ENCODE data around the gene CDC42BPB. TPM values are rescaled to one million over a fixed set of nuclear protein-coding genes. Genes with fewer than 3 reads are reported as not detected.

Gene CDC42BPB
- total RNA-seq, 4 donors from 2014 or later: 145 to 255 (median 197) TPM

DNA sequence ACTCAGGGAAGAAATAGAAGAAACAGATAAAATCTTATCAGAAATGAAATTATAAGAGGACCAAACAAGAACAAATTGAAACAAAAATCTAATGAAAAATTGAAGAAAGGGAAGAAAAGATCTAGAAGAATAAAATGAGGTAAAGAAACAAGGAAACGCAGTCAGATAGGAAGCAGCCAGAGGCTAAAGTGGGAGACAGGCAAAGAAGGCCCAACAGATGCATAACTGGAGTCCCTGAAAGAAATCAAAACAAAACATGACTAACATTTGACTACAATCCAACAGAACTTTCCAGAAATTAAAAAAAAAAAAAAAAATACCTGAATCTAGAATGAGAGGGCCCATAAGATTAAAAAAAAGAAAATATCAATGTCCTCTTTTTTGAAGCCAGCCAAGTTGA is 69.3 kb downstream of the CDC42BPB start:
- Histone ChIP-seq H3K36me3 (peaks cover 0 to 86% (median 0%) of the 10 kb centered on the region in 3 donors), H3K4me3 (no peak overlapping the region), H3K27me3 (no peaks in the 10 kb centered on the region), H3K4me1 (no peaks in the 10 kb centered on the region), H3K27ac (no peak overlapping the region), H3K9me3 (peaks cover 0 to 7% (median 0%) of the 10 kb centered on the region in 4 donors)
- no peak for DNase-seq
- no peak for TF ChIP-seq POLR2A (IDR thresholded peaks at IDR 0.05)
- TF ChIP-seq, protein P1, sequence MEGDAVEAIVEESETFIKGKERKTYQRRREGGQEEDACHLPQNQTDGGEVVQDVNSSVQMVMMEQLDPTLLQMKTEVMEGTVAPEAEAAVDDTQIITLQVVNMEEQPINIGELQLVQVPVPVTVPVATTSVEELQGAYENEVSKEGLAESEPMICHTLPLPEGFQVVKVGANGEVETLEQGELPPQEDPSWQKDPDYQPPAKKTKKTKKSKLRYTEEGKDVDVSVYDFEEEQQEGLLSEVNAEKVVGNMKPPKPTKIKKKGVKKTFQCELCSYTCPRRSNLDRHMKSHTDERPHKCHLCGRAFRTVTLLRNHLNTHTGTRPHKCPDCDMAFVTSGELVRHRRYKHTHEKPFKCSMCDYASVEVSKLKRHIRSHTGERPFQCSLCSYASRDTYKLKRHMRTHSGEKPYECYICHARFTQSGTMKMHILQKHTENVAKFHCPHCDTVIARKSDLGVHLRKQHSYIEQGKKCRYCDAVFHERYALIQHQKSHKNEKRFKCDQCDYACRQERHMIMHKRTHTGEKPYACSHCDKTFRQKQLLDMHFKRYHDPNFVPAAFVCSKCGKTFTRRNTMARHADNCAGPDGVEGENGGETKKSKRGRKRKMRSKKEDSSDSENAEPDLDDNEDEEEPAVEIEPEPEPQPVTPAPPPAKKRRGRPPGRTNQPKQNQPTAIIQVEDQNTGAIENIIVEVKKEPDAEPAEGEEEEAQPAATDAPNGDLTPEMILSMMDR (IDR thresholded peaks at IDR 0.05): no peak

DNA sequence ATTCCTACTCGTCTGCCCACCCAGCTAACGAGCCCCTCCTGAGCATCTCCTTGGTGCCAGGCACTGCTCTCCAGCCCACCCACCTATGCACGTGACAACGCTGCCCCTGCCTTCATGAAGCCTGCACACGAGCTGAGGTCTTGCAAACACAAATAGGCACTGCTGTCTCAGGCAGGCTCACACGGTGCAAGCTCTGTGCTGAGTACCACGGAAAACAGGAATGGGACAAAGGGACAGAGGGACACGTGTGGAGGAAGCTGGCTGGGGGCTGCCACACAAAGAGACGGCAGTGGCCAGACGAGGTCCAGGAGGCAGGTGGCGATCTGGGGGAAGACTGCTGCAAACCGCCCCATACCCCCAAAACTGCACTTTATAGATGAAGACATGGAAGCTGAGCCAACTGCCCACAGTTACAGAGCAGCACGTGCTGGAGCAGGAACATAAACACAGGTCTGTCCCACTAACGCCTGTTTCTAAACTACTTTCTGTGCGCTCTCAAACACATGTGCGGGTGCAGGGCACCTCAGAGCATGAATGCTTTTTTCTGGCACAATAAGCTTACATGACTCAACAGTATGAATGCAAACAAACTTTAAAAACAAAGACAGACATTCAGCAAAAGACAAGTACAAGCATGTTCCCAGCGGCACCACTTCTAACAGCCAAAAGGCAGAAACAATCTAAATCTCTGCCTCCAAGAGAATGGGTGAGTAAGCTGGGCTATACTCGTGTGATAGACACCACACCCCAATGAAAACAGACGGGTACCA is 70.4 kb downstream of the CDC42BPB start:
- peaks cover 0 to 90% (median 0%) of the 10 kb centered on the region in 3 donors for H3K36me3 ChIP-seq
- no peaks in the 10 kb centered on the region for H3K27me3 ChIP-seq
- H3K4me1 ChIP-seq: no peaks in the 10 kb centered on the region
- H3K27ac ChIP-seq: no peak overlapping the region
- H3K4me3 ChIP-seq: no peak overlapping the region
- peaks cover 0 to 7% (median 0%) of the 10 kb centered on the region in 4 donors for H3K9me3 ChIP-seq
- DNase-seq: no peak
- TF ChIP-seq, protein P1 (IDR thresholded peaks at IDR 0.05): no peak
- no peak for TF ChIP-seq POLR2A (IDR thresholded peaks at IDR 0.05)

DNA sequence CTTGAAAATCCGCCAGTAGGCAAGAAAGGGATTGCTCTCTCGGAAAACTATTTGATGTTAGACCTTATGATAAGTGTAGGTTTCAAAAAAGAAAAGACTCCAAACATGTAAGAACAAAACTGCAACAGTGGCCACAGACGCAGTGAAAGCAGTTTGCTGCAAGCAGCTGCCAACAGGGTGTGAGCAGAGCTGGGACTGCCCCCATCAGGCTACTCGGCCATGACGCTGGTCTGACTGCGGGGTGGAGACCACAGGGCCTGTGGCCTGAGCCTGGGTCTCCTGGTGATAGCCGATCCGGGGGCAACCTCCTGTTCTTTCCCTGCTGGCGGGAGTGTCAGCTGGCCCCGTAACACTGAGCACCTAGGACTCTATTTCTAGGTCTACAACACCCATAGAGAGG is 71.7 kb downstream of the CDC42BPB start:
- peak in 1 of 3 donors; percentile 20 for DNase-seq

DNA sequence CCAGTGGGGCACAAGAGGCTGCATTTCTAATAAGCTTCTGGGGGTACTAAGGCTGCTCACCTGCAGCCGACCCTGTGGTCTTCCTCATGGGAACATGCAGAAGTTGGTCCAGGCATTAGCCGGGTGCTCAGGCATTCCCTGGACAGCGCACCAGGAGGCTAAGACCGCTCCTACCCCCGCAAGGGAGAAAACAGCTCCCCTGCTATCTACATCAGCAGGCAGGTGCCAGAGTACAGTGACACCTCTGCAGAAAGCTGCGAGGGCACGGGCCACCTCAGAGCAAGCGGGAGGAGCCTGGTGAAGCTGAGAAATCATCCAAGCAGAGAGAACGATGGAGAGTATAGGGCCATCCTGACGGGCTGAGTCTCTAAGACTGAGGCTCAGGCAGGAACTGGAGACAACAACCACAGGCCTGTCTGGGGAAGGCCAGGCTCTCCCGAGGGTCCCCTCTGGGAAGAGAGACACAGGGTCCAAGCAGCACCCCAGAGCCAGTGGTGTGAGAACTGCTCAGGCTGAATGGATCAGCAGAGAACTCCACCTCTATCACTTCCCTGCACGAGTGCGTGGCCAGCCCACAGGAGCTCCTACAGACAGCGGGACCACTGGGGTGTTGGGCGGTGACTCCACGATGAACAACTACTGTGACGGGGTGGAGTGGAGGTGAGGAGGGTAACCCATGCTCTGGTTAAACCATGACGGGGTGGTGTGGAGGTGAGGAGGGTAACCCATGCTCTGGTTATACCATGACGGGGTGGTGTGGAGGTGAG is 72.8 kb downstream of the CDC42BPB start:
- Histone ChIP-seq H3K4me1 (no peaks in the 10 kb centered on the region), H3K27me3 (no peaks in the 10 kb centered on the region), H3K27ac (no peak overlapping the region), H3K4me3 (no peak overlapping the region), H3K9me3 (peaks cover 0 to 7% (median 0%) of the 10 kb centered on the region in 4 donors), H3K36me3 (peaks cover 0 to 89% (median 0%) of the 10 kb centered on the region in 3 donors)
- no peak for TF ChIP-seq POLR2A (IDR thresholded peaks at IDR 0.05)
- TF ChIP-seq, protein P1 (IDR thresholded peaks at IDR 0.05): no peak
- no peak for DNase-seq

More for the DNA sequence above, 71.7 kb downstream of the CDC42BPB start:
- no peak overlapping the region for H3K27ac ChIP-seq
- H3K4me3 ChIP-seq: no peak overlapping the region
- TF ChIP-seq, protein P1 (IDR thresholded peaks at IDR 0.05): no peak
- no peak for TF ChIP-seq POLR2A (IDR thresholded peaks at IDR 0.05)
- H3K36me3 ChIP-seq: peaks cover 0 to 89% (median 0%) of the 10 kb centered on the region in 3 donors
- H3K27me3 ChIP-seq: no peaks in the 10 kb centered on the region
- H3K4me1 ChIP-seq: no peaks in the 10 kb centered on the region
- H3K9me3 ChIP-seq: peaks cover 0 to 7% (median 0%) of the 10 kb centered on the region in 4 donors

DNA sequence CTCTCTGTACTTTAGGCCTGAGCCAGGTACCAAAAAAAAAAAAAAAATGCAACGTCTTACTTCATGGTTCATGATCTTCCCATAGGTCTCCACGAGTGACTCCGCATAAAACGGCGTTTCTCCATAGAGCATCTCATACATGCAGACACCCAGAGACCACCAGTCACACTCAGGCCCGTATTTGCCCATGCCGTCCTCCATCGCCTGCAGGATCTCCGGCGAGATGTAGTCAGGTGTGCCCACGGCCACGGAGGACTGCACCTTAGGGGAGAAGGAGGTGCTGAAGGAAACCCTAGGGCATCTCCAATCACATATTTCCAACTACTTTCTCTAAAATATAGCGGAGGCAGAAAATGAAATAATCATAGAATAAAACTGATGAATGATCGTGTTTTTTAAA is 73.9 kb downstream of the CDC42BPB start:
- Histone ChIP-seq H3K27ac (no peak overlapping the region), H3K36me3 (peaks cover 0 to 89% (median 0%) of the 10 kb centered on the region in 3 donors)

More for the DNA sequence above, 73.9 kb downstream of the CDC42BPB start:
- TF ChIP-seq POLR2A (IDR thresholded peaks at IDR 0.05): no peak
- TF ChIP-seq, protein P1 (IDR thresholded peaks at IDR 0.05): no peak
- DNase-seq: no peak
- no peaks in the 10 kb centered on the region for H3K27me3 ChIP-seq
- no peaks in the 10 kb centered on the region for H3K4me1 ChIP-seq
- no peak overlapping the region for H3K4me3 ChIP-seq
- H3K9me3 ChIP-seq: peaks cover 0 to 6% (median 0%) of the 10 kb centered on the region in 4 donors

Data from Peyer's patch (tissue), 4 donors.